H1 (cell line): ENCODE results near the gene ARHGEF16. TPM values are rescaled to one million over a fixed set of nuclear protein-coding genes. Genes with fewer than 3 reads are reported as not detected.

Experiments
- CTCF ChIA-PET: fragments of 300-600 bp; sonication (Branson Sonifier 250); formaldehyde crosslinking; loops from one replicate; lab custom pipeline; 2021; ENCODE audit not compliant: partially characterized antibody; lab: Charles Lee
- POLR2A ChIA-PET: fragments of 300-600 bp; sonication (Branson Sonifier 250); formaldehyde crosslinking; loops from one replicate; lab custom pipeline; 2021; ENCODE audit warnings: inconsistent platforms; ENCODE audit not compliant: partially characterized antibody; lab: Charles Lee
- DNase-seq, 2 experiments: peaks; one replicate each; pipeline versions ENCODE4 v3.0.0 to v3.0.0-alpha.2; 2010 to 2022; ENCODE audit warnings: low spot score in 2 of 2, low read depth in 1 of 2, mixed read lengths in 1 of 2
- FAIRE-seq: peaks from 2 replicates; lab custom pipeline; 2011; peaks lifted over from hg19 to GRCh38; lab: Jason Lieb, UNC
- H2AFZ ChIP-seq: 2 replicates; pipeline ENCODE4 v1.8.1; 2012; ENCODE audit warnings: low read length, inconsistent platforms
- H2AK5ac ChIP-seq: 2 replicates; pipeline ENCODE4 v1.6.1; 2013; ENCODE audit warnings: low read depth, low read length
- H2BK120ac ChIP-seq: replicated peaks from 2 replicates; pipeline ENCODE3; 2013; ENCODE audit warnings: low read depth, low read length, inconsistent platforms
- H2BK12ac ChIP-seq: 2 replicates; pipeline ENCODE4 v1.6.1; 2013; ENCODE audit warnings: low read depth, low read length
- H2BK15ac ChIP-seq: 2 replicates; pipeline ENCODE4 v1.6.1; 2013; ENCODE audit warnings: low read length
- H2BK20ac ChIP-seq: 2 replicates; pipeline ENCODE4 v1.6.1; 2013; ENCODE audit warnings: low read length
- H2BK5ac ChIP-seq: 2 replicates; pipeline ENCODE4 v1.6.1; 2013; ENCODE audit warnings: low read depth, low read length
- H3K14ac ChIP-seq: 2 replicates; pipeline ENCODE4 v1.6.1; 2013; ENCODE audit warnings: inconsistent platforms; ENCODE audit not compliant: insufficient read length
- H3K18ac ChIP-seq: 2 replicates; pipeline ENCODE4 v1.6.1; 2013; ENCODE audit warnings: low read length; ENCODE audit errors: extremely low read depth
- H3K23ac ChIP-seq: 2 replicates; pipeline ENCODE4 v1.6.1; 2013; ENCODE audit warnings: inconsistent platforms; ENCODE audit not compliant: insufficient read length
- H3K23me2 ChIP-seq: 2 replicates; pipeline ENCODE4 v1.6.1; 2013; ENCODE audit warnings: low read depth, low read length
- H3K27ac ChIP-seq: 2 replicates; pipeline ENCODE4 v1.6.1; 2011; ENCODE audit warnings: low read depth, low read length, inconsistent platforms
- H3K27me3 ChIP-seq, 4 experiments: replicated peaks in 1 of 4; 1 replicate in 1 of 4; 2 replicates in 3 of 4; pipeline versions ENCODE4 v1.6.1 to v1.8.1; 2011 to 2013; ENCODE audit warnings: low read length in 3 of 4, mild to moderate bottlenecking in 3 of 4, inconsistent platforms in 2 of 4, mixed read lengths in 2 of 4, moderate library complexity in 1 of 4; ENCODE audit not compliant: control insufficient read depth in 3 of 4, insufficient read depth in 3 of 4; ENCODE audit errors: extremely low read depth in 1 of 4
- H3K36me3 ChIP-seq, 4 experiments: 2 replicates each; pipeline versions ENCODE4 v1.6.1 to v1.8.1; 2011 to 2013; ENCODE audit warnings: mild to moderate bottlenecking in 4 of 4, low read length in 3 of 4, moderate library complexity in 2 of 4, control low read depth in 1 of 4, inconsistent platforms in 1 of 4; ENCODE audit not compliant: insufficient read depth in 4 of 4, control insufficient read depth in 2 of 4
- H3K4ac ChIP-seq: replicated peaks from 2 replicates; pipeline ENCODE3; 2013; ENCODE audit warnings: low read length, low read depth, mixed read lengths, inconsistent platforms; ENCODE audit not compliant: insufficient read length
- H3K4me1 ChIP-seq, 4 experiments: replicated peaks in 1 of 4; 1 replicate in 1 of 4; 2 replicates in 3 of 4; pipeline versions ENCODE4 v1.6.1 to v1.8.1; 2011 to 2013; ENCODE audit warnings: low read length in 3 of 4, inconsistent platforms in 2 of 4, mixed read lengths in 1 of 4; ENCODE audit not compliant: insufficient read depth in 4 of 4, control insufficient read depth in 3 of 4
- H3K4me2 ChIP-seq, 2 experiments: 2 replicates each; pipeline versions ENCODE4 v1.6.1 to v1.8.1; 2011 to 2013; ENCODE audit warnings: low read depth in 2 of 2, low read length in 2 of 2, control low read depth in 1 of 2, inconsistent platforms in 1 of 2, mild to moderate bottlenecking in 1 of 2; ENCODE audit not compliant: insufficient read depth in 1 of 2
- H3K4me3 ChIP-seq, 4 experiments: fragments of 200-600, 300-600 bp in 1 of 4; sonication (generic), shearing (Covaris generic), sonication (Bioruptor Twin) in 1 of 4; 2 replicates each; pipeline versions ENCODE4 v1.5.1 to v1.8.1; 2011 to 2016; ENCODE audit warnings: low read length in 4 of 4, low read depth in 3 of 4, control low read depth in 2 of 4, inconsistent platforms in 2 of 4, mild to moderate bottlenecking in 2 of 4, mixed read lengths in 1 of 4, moderate library complexity in 1 of 4; ENCODE audit not compliant: insufficient read depth in 2 of 4; ENCODE audit errors: extremely low read depth in 1 of 4
- H3K56ac ChIP-seq: replicated peaks from 2 replicates; pipeline ENCODE3; 2013; ENCODE audit warnings: low read depth, mild to moderate bottlenecking, mixed read lengths, low read length, inconsistent platforms; ENCODE audit not compliant: insufficient read length
- H3K79me1 ChIP-seq: 2 replicates; pipeline ENCODE4 v1.6.1; 2013; ENCODE audit warnings: low read depth, low read length, control low read depth
- H3K79me2 ChIP-seq, 2 experiments: 2 replicates each; pipeline versions ENCODE4 v1.6.1 to v1.8.1; 2012 to 2013; ENCODE audit warnings: low read length in 2 of 2, mild to moderate bottlenecking in 2 of 2, inconsistent platforms in 1 of 2; ENCODE audit not compliant: insufficient read depth in 2 of 2, control insufficient read depth in 1 of 2
- H3K9ac ChIP-seq, 4 experiments: replicated peaks in 1 of 4; 1 replicate in 1 of 4; 2 replicates in 3 of 4; pipeline versions ENCODE4 v1.6.1 to v1.8.1; 2011 to 2013; ENCODE audit warnings: low read depth in 3 of 4, low read length in 3 of 4, control low read depth in 2 of 4, mild to moderate bottlenecking in 2 of 4, moderate library complexity in 2 of 4, inconsistent platforms in 1 of 4; ENCODE audit errors: extremely low read depth in 1 of 4
- H3K9me3 ChIP-seq, 2 experiments: 2 replicates each; pipeline versions ENCODE4 v1.6.1 to v1.8.1; 2012 to 2013; ENCODE audit warnings: mild to moderate bottlenecking in 2 of 2, moderate library complexity in 2 of 2, control low read depth in 1 of 2, inconsistent platforms in 1 of 2, low read depth in 1 of 2, low read length in 1 of 2, mixed read lengths in 1 of 2; ENCODE audit not compliant: insufficient read depth in 2 of 2
- H4K20me1 ChIP-seq, 2 experiments: replicated peaks in 1 of 2; 2 replicates each; pipeline versions ENCODE3 to v1.8.1; 2011 to 2013; ENCODE audit warnings: inconsistent platforms in 2 of 2, low read length in 2 of 2, mild to moderate bottlenecking in 1 of 2; ENCODE audit not compliant: insufficient read depth in 2 of 2, control insufficient read depth in 1 of 2
- H4K5ac ChIP-seq: 2 replicates; pipeline ENCODE4 v1.6.1; 2013; ENCODE audit warnings: low read length, low read depth, mixed read lengths, inconsistent platforms; ENCODE audit not compliant: insufficient read length
- H4K8ac ChIP-seq: 2 replicates; pipeline ENCODE4 v1.8.0; 2013; ENCODE audit warnings: mild to moderate bottlenecking, moderate library complexity, low read length, inconsistent platforms; ENCODE audit not compliant: insufficient read depth; ENCODE audit errors: extremely low read depth
- H4K91ac ChIP-seq: replicated peaks from 2 replicates; pipeline ENCODE3; 2013; ENCODE audit warnings: low read length, mixed read lengths, inconsistent platforms; ENCODE audit not compliant: insufficient read length
- NANOG ChIP-seq: IDR thresholded peaks from 2 replicates; pipeline ENCODE4 v1.6.1; 2011; ENCODE audit warnings: low read length, low read depth, mild to moderate bottlenecking, inconsistent platforms; ENCODE audit not compliant: insufficient read depth, poor library complexity, severe bottlenecking
- RAD21 ChIP-seq, 2 experiments: IDR thresholded peaks in 1 of 2; conservative IDR thresholded peaks in 1 of 2; 2 replicates each; pipeline ENCODE4 v1.6.1; 2011; ENCODE audit warnings: low read depth in 2 of 2, low read length in 2 of 2, improper control_type of control experiment in 1 of 2, inconsistent platforms in 1 of 2, mild to moderate bottlenecking in 1 of 2, moderate library complexity in 1 of 2
- WGBS, 2 experiments: shearing (Covaris generic) in 1 of 2; methylation state at CpG; one replicate each; pipeline versions ENCODE4 v1.1.6 to v1.1.7; 2013 to 2015; ENCODE audit warnings: low lambda C conversion rate in 2 of 2, mixed read lengths in 2 of 2, inconsistent platforms in 1 of 2, low coverage in 1 of 2, missing lambda C conversion rate in 1 of 2; ENCODE audit not compliant: insufficient replicate concordance in 2 of 2, insufficient coverage in 1 of 2, insufficient read length in 1 of 2; ENCODE audit errors: extremely low coverage in 1 of 2, missing lambda C conversion rate in 1 of 2; 5-methylcytosine and 5-hydroxymethylcytosine counted together
- polyA plus RNA-seq, 7 experiments: library from polyadenylated mRNA; depleted of rRNA in 3 of 7; stranded (reverse) in 5 of 7; unstranded in 2 of 7; fragments of >200 nt in 5 of 7; fragments of 200-250 nt in 2 of 7; gene quantifications; 1 replicate in 5 of 7; 2 replicates in 1 of 7; 4 replicates in 1 of 7; pipeline versions ENCODE4 v1.2.1 to v1.2.3, GENCODE V29; 2011 to 2013; ENCODE audit warnings: missing spikeins in 2 of 7, mixed read lengths in 2 of 7
- total RNA-seq: library from RNA; stranded (reverse); fragmentation: NEBNext Ultra II Directional; extraction: Animal tissue kit (Norgen Biotek cat#: 25700); gene quantifications from 2 replicates; pipeline ENCODE4 v1.2.1, GENCODE V29; 2021

The ARHGEF16 gene
- total and polyA plus RNA-seq, 2 of the 8 experiments (the other 6 are each of a cell fraction or from before 2014, with no cell fraction given) = 18.3 to 20.7 TPM

DNA sequence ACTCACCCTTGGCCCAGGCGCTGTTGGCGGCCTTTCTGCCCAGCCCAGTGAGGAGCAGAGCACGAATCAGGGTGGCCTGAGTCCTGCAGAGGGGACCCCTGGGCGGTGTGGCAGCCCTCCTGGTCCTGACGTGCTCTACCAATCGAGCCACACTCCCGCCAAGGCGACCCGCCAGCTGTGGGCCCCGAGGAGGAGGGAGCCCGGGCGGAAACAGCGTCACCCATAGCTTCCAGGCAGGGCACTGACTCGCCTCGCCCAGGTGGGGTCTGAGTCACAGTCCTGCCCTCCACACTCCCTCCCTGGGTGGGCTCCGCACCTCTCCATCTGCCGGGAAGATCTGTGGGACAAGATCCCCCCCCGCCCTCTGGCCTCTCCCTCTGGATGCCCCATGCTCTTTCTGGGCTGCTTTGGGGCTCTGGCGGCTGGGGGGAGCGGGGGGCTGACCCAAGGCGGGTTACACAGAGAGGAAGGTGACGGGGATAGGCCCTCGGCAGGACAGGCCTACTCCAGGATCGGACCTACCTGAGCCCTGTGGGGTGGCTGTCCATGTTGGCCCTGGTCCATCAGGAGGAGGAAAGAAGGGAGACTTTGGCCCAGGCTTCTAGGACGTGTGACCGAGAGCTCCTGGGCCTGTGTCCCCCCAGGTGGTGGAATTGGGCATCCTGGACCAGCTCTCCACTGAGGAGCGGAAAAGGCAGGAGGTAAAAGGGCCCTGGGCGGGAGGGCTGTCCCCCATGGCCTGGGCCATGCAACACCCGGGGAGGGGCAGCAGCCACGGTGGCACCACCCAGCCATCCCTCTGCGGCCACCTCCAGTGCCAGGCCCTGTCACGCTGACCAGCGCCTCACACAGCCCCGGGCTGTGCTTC, 14.0 kb downstream of the ARHGEF16 start:
- Histone ChIP-seq H3K9me3 (no peaks in the 10 kb centered on the region), H2BK120ac (no peak overlapping the region), H2AK5ac (no peak overlapping the region), H3K23ac (no peak overlapping the region), H3K27ac (no peak overlapping the region), H2AFZ (no peak overlapping the region), H3K4me2 (no peak overlapping the region), H3K9ac (no peak overlapping the region), H2BK20ac (no peak overlapping the region), H3K36me3 (peaks cover 0 to 9% (median 1%) of the 10 kb centered on the region in 4 experiments; a peak in 4 of 8 replicates), H3K56ac (no peak overlapping the region)
- POLR2A ChIA-PET = interaction anchor here (0.6 to 1.4 kb wide), 3 partner anchors 9 to 158 kb away, joined by 3 read pairs; no protein-coding TSS in a partner anchor
- no peak for DNase-seq
- no peak for TF ChIP-seq NANOG
- no peak for TF ChIP-seq RAD21 (IDR thresholded peaks at IDR 0.05 in 1 of 2, conservative IDR thresholded peaks at IDR 0.05 in 1 of 2; ENCODE audit: low read depth in 2 of 2, low read length in 2 of 2)
- TF ChIP-seq, all 59 proteins: peak for 0
- no peaks in the 10 kb centered on the region for H3K79me2 ChIP-seq
- no peak overlapping the region for H2BK15ac ChIP-seq
- peaks cover 0 to 22% (median 16%) of the 10 kb centered on the region in 4 experiments; a peak in 6 of 7 replicates for H3K4me1 ChIP-seq
- H3K27me3 ChIP-seq = no peaks in the 10 kb centered on the region
- no peak overlapping the region for H4K91ac ChIP-seq
- 87% methylated on average over 26 of the region's 34 CpGs; no CpG with 5 or more reads in 1 of the 2 experiments for WGBS, 2 experiments
- H3K18ac ChIP-seq = no peak overlapping the region
- H2BK12ac ChIP-seq = no peak overlapping the region
- FAIRE-seq = no peak
- no peak overlapping the region for H3K4me3 ChIP-seq
- no peak overlapping the region for H2BK5ac ChIP-seq
- peaks cover 5% of the 10 kb centered on the region; the same call in 1 of the 2 replicates for H3K23me2 ChIP-seq
- no peak overlapping the region for H4K5ac ChIP-seq
- CTCF ChIA-PET = interaction anchor here (1.1 to 3.7 kb wide), 2 partner anchors 15 to 16 kb away, joined by 5 to 12 read pairs; no protein-coding TSS in a partner anchor
- H4K20me1 ChIP-seq = peaks cover 0 to 6% of the 10 kb centered on the region in 2 experiments
- no peak overlapping the region for H3K4ac ChIP-seq
- no peak overlapping the region for H4K8ac ChIP-seq
- no peaks in the 10 kb centered on the region; the same call in 1 of the 2 replicates for H3K79me1 ChIP-seq
- no peak overlapping the region for H3K14ac ChIP-seq
